ENCODE results near the gene STAU1.

DNA sequence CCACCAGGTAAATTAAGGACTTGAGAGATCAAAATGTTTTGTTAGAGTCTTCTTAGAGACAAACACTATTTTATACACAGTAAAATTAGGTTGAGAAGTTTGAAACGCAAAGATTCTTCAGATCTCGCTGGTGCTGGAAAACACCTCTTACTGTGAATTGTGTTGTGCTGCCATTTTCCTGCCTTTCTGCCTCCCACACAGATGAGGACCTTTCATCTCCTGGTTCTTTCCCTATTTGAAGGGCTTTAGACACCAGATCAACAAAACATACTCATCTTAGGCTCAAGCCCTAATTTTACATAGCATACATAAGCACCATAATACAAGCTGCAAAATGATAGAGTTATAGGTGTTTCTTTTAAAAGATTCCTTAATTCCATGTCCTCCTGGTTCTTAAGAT lies 18.6 kb downstream of the STAU1 start:
- TF ChIP-seq TAF1 (IDR thresholded peaks at IDR 0.05; ENCODE audit: borderline replicate concordance, low read depth, low read length) (no peak), CTCF (IDR thresholded peaks at IDR 0.05) (no peak), POLR2AphosphoS5 (IDR thresholded peaks at IDR 0.05; ENCODE audit: low read depth, low read length) (no peak), MEF2A (IDR thresholded peaks at IDR 0.05; ENCODE audit: borderline replicate concordance, low read depth) (no peak), EP300 (IDR thresholded peaks at IDR 0.05; ENCODE audit: borderline replicate concordance in 1 of 2, low read depth in 1 of 2, low read length in 1 of 2) (no peak), YY1 (IDR thresholded peaks at IDR 0.05; ENCODE audit: low read depth) (no peak), EZH2phosphoT487 (IDR thresholded peaks at IDR 0.05; ENCODE audit: borderline replicate concordance, low read depth) (no peak)
- TF ChIP-seq, protein P1, sequence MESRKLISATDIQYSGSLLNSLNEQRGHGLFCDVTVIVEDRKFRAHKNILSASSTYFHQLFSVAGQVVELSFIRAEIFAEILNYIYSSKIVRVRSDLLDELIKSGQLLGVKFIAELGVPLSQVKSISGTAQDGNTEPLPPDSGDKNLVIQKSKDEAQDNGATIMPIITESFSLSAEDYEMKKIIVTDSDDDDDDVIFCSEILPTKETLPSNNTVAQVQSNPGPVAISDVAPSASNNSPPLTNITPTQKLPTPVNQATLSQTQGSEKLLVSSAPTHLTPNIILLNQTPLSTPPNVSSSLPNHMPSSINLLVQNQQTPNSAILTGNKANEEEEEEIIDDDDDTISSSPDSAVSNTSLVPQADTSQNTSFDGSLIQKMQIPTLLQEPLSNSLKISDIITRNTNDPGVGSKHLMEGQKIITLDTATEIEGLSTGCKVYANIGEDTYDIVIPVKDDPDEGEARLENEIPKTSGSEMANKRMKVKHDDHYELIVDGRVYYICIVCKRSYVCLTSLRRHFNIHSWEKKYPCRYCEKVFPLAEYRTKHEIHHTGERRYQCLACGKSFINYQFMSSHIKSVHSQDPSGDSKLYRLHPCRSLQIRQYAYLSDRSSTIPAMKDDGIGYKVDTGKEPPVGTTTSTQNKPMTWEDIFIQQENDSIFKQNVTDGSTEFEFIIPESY (IDR thresholded peaks at IDR 0.05; ENCODE audit: borderline replicate concordance, low read depth) = no peak
- TF ChIP-seq, protein P2, sequence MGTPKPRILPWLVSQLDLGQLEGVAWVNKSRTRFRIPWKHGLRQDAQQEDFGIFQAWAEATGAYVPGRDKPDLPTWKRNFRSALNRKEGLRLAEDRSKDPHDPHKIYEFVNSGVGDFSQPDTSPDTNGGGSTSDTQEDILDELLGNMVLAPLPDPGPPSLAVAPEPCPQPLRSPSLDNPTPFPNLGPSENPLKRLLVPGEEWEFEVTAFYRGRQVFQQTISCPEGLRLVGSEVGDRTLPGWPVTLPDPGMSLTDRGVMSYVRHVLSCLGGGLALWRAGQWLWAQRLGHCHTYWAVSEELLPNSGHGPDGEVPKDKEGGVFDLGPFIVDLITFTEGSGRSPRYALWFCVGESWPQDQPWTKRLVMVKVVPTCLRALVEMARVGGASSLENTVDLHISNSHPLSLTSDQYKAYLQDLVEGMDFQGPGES (IDR thresholded peaks at IDR 0.05; ENCODE audit: low read depth, low read length) = no peak
